CD4-positive, alpha-beta T cell (primary cell): Measurements from ENCODE around the gene KDM2B. TPM values are rescaled to one million over a fixed set of nuclear protein-coding genes. Genes with fewer than 3 reads are reported as not detected.

Experiments used
- ATAC-seq: fragments of 200-7000 bp; cut with Tn5 transposase; one replicate; pipeline ENCODE4 v1.10.0; 2022; ENCODE audit warnings: mild to moderate bottlenecking; ENCODE audit not compliant: poor library complexity
- CTCF ChIA-PET: fragments of 350-600 bp; sonication (Branson Sonifier 250); formaldehyde crosslinking; loops from one replicate; lab custom pipeline; 2021; ENCODE audit warnings: antibody characterized with exemption, inconsistent platforms; lab: Charles Lee
- POLR2A ChIA-PET: fragments of 350-600 bp; sonication (Branson Sonifier 250); formaldehyde crosslinking; loops from one replicate; lab custom pipeline; 2021; ENCODE audit warnings: antibody characterized with exemption, inconsistent platforms; lab: Charles Lee
- DNase-seq, 14 experiments: peaks; one replicate each; pipeline ENCODE4 v3.0.0-alpha.2; 2013 to 2020; ENCODE audit warnings: mixed read lengths in 2 of 14
- H3K27ac ChIP-seq, 2 donors: one replicate each; pipeline versions ENCODE4 v1.5.1 to v1.7.0; 2013; ENCODE audit warnings: low read length in 2 of 2, low read depth in 1 of 2, mild to moderate bottlenecking in 1 of 2
- H3K27me3 ChIP-seq, 2 experiments: 1 replicate in 1 of 2; 2 replicates in 1 of 2; pipeline versions ENCODE4 v1.6.1 to v1.7.0; 2013; ENCODE audit warnings: low read length in 2 of 2, control low read depth in 1 of 2, mild to moderate bottlenecking in 1 of 2, moderate library complexity in 1 of 2; ENCODE audit not compliant: insufficient read depth in 2 of 2, control insufficient read depth in 1 of 2
- H3K36me3 ChIP-seq: one replicate; pipeline ENCODE4 v1.6.1; 2013; ENCODE audit warnings: low read length, control low read depth; ENCODE audit not compliant: insufficient read depth
- H3K4me1 ChIP-seq: one replicate; pipeline ENCODE4 v1.6.1; 2013; ENCODE audit warnings: low read length, control low read depth; ENCODE audit not compliant: insufficient read depth
- H3K4me3 ChIP-seq: one replicate; pipeline ENCODE4 v1.5.1; 2013; ENCODE audit warnings: mild to moderate bottlenecking, low read length, moderate library complexity
- H3K9me3 ChIP-seq, 2 experiments: 1 replicate in 1 of 2; 2 replicates in 1 of 2; pipeline versions ENCODE4 v1.6.1 to v1.7.0; 2013; ENCODE audit warnings: low read length in 2 of 2, mild to moderate bottlenecking in 2 of 2, control low read depth in 1 of 2, moderate library complexity in 1 of 2; ENCODE audit not compliant: control insufficient read depth in 1 of 2, insufficient read depth in 1 of 2
- H3K27ac Mint-ChIP-seq: one replicate; pipeline ENCODE4 v1.8.0; 2020; ENCODE audit warnings: mixed read lengths
- H3K27me3 Mint-ChIP-seq: one replicate; pipeline ENCODE4 v1.8.0; 2021; ENCODE audit warnings: mixed read lengths
- H3K36me3 Mint-ChIP-seq: one replicate; pipeline ENCODE4 v1.8.0; 2021; ENCODE audit warnings: low read depth, mixed read lengths
- H3K4me1 Mint-ChIP-seq: one replicate; pipeline ENCODE4 v1.8.0; 2021; ENCODE audit warnings: low read depth, mixed read lengths
- H3K4me3 Mint-ChIP-seq: one replicate; pipeline ENCODE4 v1.8.0; 2020; ENCODE audit warnings: mild to moderate bottlenecking, mixed read lengths
- H3K9me3 Mint-ChIP-seq: one replicate; pipeline ENCODE4 v1.8.0; 2020; ENCODE audit warnings: mixed read lengths
- CTCF ChIP-seq: fragments of 200-600 bp; IDR thresholded peaks from one replicate; pipeline ENCODE4 v1.8.0; 2022; ENCODE audit warnings: antibody characterized with exemption, mild to moderate bottlenecking
- intact Hi-C, 2 experiments: fragments of 100-400 bp; cut with DNase I in 1 of 2; cut with micrococcal nuclease in 1 of 2; formaldehyde crosslinking; loops; one replicate each; pipeline versions ENCODE4 v1.15.1 to v1.9.0; 2023 to 2025; cut with DNase I, micrococcal nuclease
- total RNA-seq, 174 experiments: library from RNA in 2 of 174; stranded (reverse) in 2 of 174; gene quantifications; one replicate each; pipeline ENCODE4 v1.2.3 and lab custom pipeline; 2021 to 2026

Gene KDM2B
- total RNA-seq, 2 experiments from 2014 or later: 60.4 to 62.6 TPM

- ATAC-seq: no peak
- POLR2A ChIA-PET: no interaction called here
- CTCF ChIA-PET: no interaction called here
Observed at GRCh38 chr12:121524196-121524916, 56.5 kb downstream of the KDM2B start.

GRCh38 chr12:121523741-121524140 lies 57.1 kb downstream of the KDM2B start:
- Histone ChIP-seq H3K9me3 (no peaks in the 10 kb centered on the region), H3K4me3 (no peak overlapping the region), H3K36me3 (peaks cover 55% of the 10 kb centered on the region), H3K27ac (no peak overlapping the region), H3K27me3 (no peaks in the 10 kb centered on the region), H3K4me1 (no peaks in the 10 kb centered on the region)
- Mint-ChIP-seq H3K36me3 (peaks cover 20% of the 10 kb centered on the region), H3K27me3 (no peaks in the 10 kb centered on the region), H3K27ac (no peak overlapping the region), H3K4me1 (peaks cover 2% of the 10 kb centered on the region), H3K9me3 (no peaks in the 10 kb centered on the region), H3K4me3 (no peak overlapping the region)
- DNase-seq: no peak
- ChIA-PET CTCF (no interaction called here), POLR2A (no interaction called here)
- ATAC-seq: no peak
- no peak for TF ChIP-seq CTCF
- intact Hi-C loops: no loop called here

More at GRCh38 chr12:121524196-121524916, 56.5 kb downstream of the KDM2B start:
- intact Hi-C loops: no loop called here
- H3K27ac ChIP-seq: no peak overlapping the region
- H3K27me3 ChIP-seq: no peaks in the 10 kb centered on the region
- H3K36me3 ChIP-seq: peaks cover 48% of the 10 kb centered on the region
- Mint-ChIP-seq H3K9me3 (no peaks in the 10 kb centered on the region), H3K27ac (no peak overlapping the region), H3K27me3 (no peaks in the 10 kb centered on the region), H3K36me3 (peaks cover 16% of the 10 kb centered on the region), H3K4me1 (peaks cover 8% of the 10 kb centered on the region), H3K4me3 (no peak overlapping the region)
- no peaks in the 10 kb centered on the region for H3K9me3 ChIP-seq
- DNase-seq: no peak
- TF ChIP-seq CTCF: no peak
- H3K4me3 ChIP-seq: no peak overlapping the region
- H3K4me1 ChIP-seq: no peaks in the 10 kb centered on the region

GRCh38 chr12:121522971-121523370 lies 57.9 kb downstream of the KDM2B start:
- TF ChIP-seq CTCF: no peak
- Mint-ChIP-seq H3K9me3 (no peaks in the 10 kb centered on the region), H3K4me1 (no peaks in the 10 kb centered on the region), H3K27ac (no peak overlapping the region), H3K36me3 (peaks cover 20% of the 10 kb centered on the region), H3K27me3 (no peaks in the 10 kb centered on the region), H3K4me3 (no peak overlapping the region)
- Histone ChIP-seq H3K4me1 (no peaks in the 10 kb centered on the region), H3K9me3 (no peaks in the 10 kb centered on the region), H3K36me3 (peaks cover 60% of the 10 kb centered on the region), H3K4me3 (no peak overlapping the region), H3K27me3 (no peaks in the 10 kb centered on the region), H3K27ac (no peak overlapping the region)
- ATAC-seq: no peak
- no peak for DNase-seq
- intact Hi-C loops: no loop called here
- CTCF ChIA-PET: no interaction called here
- POLR2A ChIA-PET: no interaction called here
